LNCaP clone FGC (cell line): ENCODE results near the gene POR.
A peak's percentile ranks its signal among the peaks of the same experiment; 100 is the strongest.

Experiments
- DNase-seq: peaks from one replicate; pipeline ENCODE4 v3.0.0-alpha.2; 2011; ENCODE audit warnings: low read depth
- H3K4me3 ChIP-seq: 2 replicates; pipeline ENCODE4 v1.5.1; 2011; ENCODE audit warnings: mild to moderate bottlenecking, low read depth, low read length, control low read depth
- CTCF ChIP-seq: IDR thresholded peaks from 2 replicates; pipeline ENCODE4 v1.5.1; 2012; ENCODE audit warnings: mild to moderate bottlenecking; ENCODE audit not compliant: control insufficient read depth, insufficient read depth; ENCODE audit errors: extremely low read depth

Gene POR

GRCh38 chr7:75955331-75955955 lies 40.5 kb downstream of the POR start:
- TF ChIP-seq CTCF = no peak
- H3K4me3 ChIP-seq = no peak overlapping the region
- DNase-seq = no peak

GRCh38 chr7:75957021-75957736 lies 42.2 kb downstream of the POR start:
- no peak for TF ChIP-seq CTCF
- no peak for DNase-seq
- H3K4me3 ChIP-seq = no peak overlapping the region

GRCh38 chr7:75958802-75959543 lies 44.0 kb downstream of the POR start:
- no peak overlapping the region for H3K4me3 ChIP-seq
- no peak for TF ChIP-seq CTCF
- DNase-seq = peak; percentile 40

GRCh38 chr7:75960372-75960771 lies 45.4 kb downstream of the POR start:
- DNase-seq = no peak
- TF ChIP-seq CTCF = no peak
- H3K4me3 ChIP-seq = no peak overlapping the region

- H3K4me3 ChIP-seq = no peak overlapping the region
- no peak for TF ChIP-seq CTCF
- DNase-seq = no peak
Observed at GRCh38 chr7:75961218-75961617, 46.3 kb downstream of the POR start.

GRCh38 chr7:75962607-75963380 lies 47.8 kb downstream of the POR start:
- no peak overlapping the region for H3K4me3 ChIP-seq
- no peak for TF ChIP-seq CTCF
- DNase-seq = no peak
